H1 (cell line): ENCODE data around the gene NCK1.

ENCODE experiments used
- POLR2AphosphoS5 ChIP-seq: IDR thresholded peaks from 2 replicates; pipeline ENCODE4 v1.6.1; 2011; ENCODE audit warnings: low read depth, low read length
- TF ChIP-seq, protein P1 (sequence below), 3 experiments: IDR thresholded peaks; 1 replicate in 2 of 3; 2 replicates in 1 of 3; pipeline versions ENCODE4 v1.5.1 to v1.6.1; 2011; ENCODE audit warnings: low read length in 3 of 3, mild to moderate bottlenecking in 3 of 3, inconsistent platforms in 2 of 3, low read depth in 1 of 3, moderate library complexity in 1 of 3; ENCODE audit not compliant: insufficient read depth in 1 of 3; ENCODE audit errors: control extremely low read depth in 1 of 3

DNA sequence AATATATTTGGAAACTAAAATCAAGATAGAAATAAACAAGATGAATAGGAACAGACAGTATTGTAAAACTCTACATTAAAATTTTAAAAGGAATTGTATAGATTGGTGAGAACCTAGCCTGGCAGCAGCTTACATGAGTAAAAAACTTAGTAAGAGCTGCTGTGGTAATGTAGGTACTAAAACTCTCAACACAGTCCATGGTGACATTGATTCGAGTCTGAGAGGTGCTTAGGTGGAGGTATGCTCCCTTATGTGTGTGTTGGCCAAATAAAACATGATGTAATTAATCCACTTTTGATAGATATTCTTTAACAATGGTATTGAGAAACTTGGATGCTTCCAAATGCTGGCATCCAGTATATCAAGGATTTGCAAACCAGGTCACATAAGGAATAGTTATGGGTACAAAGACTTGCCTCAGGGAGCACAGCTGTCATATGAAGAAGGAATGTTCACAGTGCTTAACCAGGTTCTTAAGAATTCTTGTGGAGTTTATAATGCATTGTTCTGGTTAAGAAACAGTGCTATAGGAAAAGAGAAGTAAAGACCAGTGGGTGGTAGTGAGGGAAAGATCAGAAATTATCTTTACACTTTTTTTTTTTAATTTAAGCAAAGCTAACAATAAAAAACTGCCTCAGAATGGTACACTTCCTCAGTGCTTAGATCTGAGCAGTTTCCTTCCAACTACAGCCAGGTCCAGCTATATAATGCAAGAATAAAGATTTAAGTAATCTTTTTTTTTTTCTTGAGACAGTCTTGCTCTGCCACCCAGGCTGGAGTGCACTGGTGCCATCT is 71.2 kb downstream of the NCK1 start:
- TF ChIP-seq, protein P1, sequence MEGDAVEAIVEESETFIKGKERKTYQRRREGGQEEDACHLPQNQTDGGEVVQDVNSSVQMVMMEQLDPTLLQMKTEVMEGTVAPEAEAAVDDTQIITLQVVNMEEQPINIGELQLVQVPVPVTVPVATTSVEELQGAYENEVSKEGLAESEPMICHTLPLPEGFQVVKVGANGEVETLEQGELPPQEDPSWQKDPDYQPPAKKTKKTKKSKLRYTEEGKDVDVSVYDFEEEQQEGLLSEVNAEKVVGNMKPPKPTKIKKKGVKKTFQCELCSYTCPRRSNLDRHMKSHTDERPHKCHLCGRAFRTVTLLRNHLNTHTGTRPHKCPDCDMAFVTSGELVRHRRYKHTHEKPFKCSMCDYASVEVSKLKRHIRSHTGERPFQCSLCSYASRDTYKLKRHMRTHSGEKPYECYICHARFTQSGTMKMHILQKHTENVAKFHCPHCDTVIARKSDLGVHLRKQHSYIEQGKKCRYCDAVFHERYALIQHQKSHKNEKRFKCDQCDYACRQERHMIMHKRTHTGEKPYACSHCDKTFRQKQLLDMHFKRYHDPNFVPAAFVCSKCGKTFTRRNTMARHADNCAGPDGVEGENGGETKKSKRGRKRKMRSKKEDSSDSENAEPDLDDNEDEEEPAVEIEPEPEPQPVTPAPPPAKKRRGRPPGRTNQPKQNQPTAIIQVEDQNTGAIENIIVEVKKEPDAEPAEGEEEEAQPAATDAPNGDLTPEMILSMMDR (IDR thresholded peaks at IDR 0.05; ENCODE audit: control extremely low read depth in 1 of 3, insufficient read depth in 1 of 3, low read depth in 1 of 3, low read length in 3 of 3) = no peak
- TF ChIP-seq POLR2AphosphoS5 = no peak
